NCI-H748 treated with DMSO at 0.1 percent for 48 hours (cell line): Measurements from ENCODE around the gene TASOR2.

Experiments
- DNase-seq: peaks from one replicate; lab custom pipeline; 2025; lab: John Stamatoyannopoulos, UW

TASOR2 gene

DNA sequence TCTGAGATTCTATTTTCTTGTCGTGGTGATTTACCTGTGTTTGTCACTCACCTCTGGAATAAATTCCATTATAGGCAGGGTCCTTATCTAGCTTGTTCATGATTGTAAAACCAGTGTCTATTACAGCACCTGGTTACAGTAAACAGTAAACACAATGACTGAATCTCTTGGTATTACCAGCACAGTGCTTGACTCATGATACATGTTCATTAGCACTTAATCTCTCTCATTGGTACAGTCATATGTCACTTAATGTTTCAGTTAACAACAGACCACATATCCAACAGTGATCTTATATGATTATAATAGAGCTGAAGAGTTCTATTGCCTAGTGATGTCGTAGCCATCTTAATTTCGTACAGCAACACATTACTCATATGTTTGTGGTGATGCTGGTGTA, 1.6 kb upstream of the TASOR2 start:
- DNase-seq: no peak

DNA sequence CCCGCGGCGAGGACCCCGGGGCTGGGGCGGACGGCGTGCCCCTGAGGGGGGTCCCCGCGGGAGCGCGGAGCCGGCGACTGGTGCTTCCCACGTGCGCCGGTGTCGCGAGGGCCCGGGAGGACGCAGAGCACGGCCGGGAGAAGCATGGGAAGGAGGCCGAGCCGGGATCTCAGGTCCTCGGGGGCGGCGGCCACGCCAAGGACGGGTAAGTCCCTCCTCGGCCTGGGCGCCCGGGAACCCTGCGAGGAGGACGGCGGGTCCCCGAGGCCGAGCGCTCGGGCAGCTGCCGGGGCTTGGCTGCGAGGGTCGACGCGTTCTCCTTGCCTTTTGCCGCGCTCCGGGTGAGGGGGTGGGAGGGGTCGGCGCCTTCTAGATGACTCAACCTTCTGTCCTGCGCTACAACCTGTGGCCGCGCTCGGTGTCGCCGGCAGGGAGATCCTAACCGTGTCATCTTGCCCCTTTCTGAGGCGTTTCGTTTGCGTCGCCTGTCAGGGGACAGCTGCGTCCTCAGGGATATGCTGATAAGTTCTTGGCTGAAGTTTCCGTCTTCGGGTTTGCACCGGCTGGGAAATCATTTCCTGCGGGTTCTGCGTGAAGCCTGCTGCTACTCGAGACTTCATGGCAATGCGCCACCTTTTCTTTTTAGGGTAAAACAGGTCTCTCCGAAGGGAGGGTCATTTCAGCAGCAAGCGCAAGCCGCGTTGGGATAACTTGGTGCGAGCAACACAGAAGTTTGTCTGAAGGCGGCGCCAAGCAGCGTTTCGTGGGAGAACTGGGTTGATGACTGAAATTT, 529 bp downstream of the TASOR2 start:
- DNase-seq: no peak

DNA sequence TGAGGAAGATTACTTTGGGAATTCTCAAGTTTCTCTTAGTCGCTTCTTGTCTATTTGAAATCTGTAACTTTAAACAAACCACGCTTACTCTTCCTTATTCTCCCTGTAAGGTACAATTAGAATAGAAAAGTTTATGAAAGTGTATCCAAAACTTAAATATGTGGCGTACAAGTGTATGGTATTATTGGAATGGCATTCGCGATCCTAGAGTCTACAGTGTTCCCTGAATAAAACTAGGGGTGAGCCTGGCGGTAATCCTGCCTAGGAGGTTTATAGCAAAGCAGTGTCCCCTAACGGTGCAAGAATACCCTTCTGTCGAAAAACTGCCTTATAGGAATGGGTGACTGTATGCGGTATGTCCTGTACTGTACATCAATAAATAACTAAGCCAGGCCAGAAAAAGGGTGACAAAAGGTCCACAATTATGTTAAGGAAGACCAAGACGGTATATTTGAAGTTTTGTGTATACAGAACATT, 1.2 kb downstream of the TASOR2 start:
- no peak for DNase-seq

DNA sequence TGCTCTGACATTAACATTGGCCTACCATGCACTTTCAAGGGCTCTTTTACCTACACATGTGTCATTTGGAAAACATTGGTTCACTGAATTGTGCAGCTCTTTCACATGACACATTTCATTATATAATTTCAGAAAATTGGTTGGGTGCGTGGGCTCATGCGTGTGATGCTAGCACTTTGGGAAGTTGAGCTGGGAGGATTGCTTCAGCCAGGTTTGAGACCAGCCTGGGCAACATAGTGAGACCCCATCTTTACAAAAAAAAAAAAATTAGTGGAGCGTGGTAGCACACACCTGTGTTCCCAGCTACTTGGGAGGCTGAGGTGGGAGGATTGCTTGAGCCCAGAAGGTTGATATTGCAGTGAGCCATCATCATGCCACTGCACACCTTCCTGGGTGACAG, 3.9 kb downstream of the TASOR2 start:
- DNase-seq: no peak

DNA sequence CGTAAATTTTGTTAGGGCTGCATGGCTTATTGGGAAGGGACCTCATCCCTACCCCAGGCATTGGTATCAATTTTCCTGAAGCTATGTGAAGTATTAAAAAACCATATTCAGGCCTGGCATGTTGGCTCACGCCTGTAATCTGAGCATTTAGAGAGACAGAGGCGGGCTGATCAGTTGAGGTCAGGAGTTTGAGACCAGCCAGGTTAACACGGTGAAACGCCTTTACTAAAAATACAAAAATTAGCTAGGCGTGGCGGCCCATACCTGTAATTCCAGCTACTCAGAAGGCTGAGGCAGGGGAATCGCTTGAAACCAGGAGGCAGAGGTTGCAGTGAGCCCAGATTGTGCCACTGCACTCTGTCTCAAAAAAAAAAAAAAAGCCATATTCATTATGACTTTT, 7.1 kb downstream of the TASOR2 start:
- no peak for DNase-seq

DNA sequence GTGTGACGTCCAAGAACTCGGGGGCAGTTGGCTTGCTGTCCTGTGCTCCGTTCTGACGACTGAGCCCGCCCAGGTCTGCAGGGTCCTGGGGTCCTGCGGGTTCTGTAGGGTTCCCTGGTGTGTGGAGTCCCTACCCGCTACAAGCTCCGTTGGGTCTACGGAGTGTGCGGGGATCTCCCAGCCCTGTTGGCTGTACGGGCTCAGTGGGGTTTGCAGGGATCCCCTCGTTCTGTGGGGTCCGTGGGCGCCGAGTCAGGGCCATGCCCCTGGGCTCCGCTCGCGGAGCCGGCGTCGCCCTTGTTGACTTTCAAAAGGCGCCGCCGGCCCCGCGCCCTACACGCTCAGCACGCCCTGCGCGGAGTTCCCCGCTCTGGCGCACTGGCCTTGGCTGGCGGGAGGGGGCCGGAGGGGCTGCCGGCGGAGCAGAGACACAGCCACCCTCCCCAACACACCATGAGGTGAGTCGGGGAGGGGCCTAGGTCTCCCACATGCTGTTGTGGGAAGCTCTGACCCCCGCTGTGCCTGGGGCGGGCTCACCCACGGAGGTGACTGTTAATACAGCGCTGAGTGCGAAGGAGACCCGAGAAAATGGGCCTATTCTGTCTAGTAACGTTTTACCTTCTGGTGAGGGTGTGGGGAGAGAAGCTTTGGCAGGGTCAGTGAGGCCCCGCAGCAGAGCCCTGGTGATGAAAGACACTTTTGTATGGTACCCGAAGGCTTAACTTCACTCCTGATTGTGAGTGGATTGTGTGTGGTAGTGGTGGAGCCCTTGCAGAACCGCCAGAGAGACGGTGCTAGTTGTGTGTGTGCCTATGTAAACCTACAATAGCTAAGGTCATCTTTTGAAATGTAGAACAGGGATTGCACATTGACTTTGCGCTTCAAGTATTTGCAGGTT, 8.1 kb downstream of the TASOR2 start:
- no peak for DNase-seq

DNA sequence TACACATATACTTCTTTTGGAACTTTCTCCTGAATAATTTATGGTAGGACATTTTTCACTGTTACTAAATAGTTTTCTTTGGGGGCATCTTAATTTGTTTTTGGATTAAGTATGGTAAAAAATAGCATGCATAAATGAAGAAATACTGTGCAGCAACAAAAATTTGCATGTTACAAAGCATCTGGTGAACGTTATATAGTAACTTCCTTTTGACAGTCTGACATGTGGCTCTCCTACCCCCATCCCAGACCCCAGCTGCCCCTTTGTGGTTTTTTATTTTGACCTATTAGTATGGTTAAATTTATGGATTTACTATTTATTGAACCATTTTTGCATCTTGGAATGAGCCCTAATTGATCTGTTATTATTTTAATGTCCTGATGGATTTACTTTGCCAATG, 9.9 kb downstream of the TASOR2 start:
- DNase-seq: no peak

DNA sequence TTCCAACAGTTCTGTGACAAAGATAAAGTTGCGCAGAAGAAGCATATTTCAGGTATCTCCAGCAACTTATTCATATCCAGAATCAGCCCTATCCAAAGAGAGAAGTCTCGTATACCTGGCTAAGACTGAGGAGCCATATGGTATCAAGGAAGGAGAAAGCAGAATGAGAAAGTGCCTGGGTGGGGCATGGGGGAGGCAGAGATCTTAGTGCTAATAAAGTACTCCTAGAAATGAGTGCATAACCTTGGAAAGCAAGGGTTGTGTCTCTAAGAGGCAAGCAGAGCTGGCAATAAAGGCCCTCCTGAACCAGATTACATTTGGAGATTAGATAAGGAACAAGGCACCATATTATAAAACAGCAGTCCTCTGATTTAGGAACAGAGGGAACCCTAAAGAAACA, 12.7 kb downstream of the TASOR2 start:
- DNase-seq: no peak

DNA sequence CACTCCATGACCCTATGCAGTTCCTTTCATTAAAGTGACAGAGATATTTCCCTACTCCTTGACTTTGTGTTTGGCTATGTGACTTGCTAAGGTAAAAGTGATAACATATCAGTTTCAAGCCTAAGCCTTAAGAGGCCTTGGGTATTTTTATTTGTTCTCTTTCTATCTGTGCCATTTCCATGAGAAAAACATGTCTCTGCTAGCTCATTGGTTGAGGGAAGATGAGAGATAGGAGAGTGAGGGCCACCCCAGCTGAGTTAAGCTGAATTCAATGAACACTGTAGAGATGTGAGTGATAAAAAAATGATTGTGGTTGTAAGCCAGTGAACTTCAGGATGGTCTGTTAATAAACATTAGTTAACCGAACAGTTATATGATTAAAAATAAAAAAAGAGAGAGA, 13.4 kb downstream of the TASOR2 start:
- no peak for DNase-seq

DNA sequence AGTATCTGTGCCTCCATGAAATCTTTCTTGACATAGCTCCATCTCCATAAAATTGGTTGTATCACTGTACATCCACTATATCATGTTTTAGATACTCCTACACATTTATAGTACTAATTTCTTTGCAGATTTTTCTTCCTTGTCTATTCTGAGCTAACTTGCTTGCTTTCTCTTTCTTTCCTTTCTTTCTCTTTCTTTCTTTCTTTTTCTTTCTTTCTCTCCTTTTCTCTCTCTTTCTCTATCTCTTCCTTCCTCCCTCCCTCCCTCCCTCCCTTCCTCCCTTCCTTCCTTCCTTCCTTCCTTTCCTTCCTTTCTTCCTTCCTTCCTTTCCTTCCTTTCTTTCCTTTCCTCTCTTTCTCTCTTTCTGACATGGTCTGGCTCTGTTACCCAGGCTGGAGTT, 23.7 kb downstream of the TASOR2 start:
- no peak for DNase-seq

DNA sequence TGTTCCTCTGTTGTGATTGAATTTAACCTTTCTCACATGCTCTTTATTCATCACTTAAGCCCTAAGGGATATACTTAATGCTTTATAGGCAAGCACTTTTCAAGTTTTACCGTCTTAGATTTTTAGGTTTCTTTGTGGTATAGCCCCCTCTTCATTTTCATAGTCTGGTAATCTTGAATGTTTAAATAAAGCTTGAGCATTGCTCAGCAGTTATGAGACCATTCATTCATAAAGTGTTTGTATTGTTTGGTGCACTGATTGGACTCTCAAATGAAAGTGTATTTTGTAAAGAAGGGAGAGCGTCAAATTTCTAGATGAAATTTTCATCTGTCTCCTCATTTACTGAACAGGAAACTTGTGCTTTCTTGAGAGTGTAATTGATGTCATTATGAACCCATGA, 25.2 kb downstream of the TASOR2 start:
- no peak for DNase-seq

DNA sequence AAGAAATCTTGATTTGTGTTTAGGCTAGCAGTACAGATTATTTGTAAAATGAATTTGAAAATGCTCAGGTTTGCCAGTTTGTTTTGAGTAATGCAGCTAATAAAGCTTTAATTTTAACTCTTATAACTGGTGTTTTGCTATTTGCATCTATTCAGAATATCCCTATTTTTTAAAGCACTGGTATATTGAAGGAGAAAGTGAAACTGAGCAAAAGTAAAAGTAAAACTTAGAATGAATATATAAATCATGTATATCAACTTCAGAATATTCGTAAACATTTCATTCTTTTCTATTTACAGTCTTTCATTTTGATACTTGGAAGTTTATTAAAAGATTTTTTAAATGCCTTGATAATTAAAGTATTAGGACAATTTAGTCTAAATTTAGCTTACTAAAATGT, 26.2 kb downstream of the TASOR2 start:
- no peak for DNase-seq

DNA sequence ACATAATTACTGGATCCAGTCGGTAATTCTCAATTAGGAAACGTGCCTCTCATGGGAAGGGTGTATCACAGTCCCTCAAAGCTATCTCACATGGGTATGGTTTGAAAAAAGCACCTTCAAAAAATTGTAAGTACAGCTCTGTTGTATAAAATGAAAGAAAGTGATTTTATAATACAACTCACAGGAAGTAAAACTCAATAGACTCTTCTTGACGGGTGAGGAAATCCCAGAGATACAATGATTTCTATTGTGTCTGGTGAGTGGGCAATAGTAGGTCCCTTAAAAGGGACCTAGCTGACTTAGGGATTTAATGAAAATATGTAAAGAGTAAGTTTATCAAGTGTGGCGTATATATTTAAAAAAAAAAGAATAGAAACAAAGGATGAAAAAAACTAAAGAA, 27.0 kb downstream of the TASOR2 start:
- no peak for DNase-seq

DNA sequence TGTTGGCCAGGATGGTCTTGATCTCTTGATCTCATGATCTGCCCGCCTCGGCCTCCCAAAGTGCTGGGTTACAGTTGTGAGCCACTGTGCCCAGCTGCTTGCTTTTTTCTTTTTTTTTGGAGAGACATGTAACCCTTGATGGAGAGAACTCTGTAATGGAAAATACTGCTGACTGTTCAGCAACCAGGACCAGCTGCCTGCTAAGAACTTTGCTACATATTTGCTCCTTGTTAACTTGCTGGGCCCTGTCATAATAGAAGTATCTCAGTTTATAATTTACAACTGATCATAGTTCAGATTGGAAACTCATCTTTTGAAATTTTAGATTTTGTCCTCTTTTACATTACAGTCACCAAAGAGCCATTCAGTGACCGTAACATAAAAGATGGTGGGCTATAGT, 34.9 kb downstream of the TASOR2 start:
- DNase-seq: no peak

DNA sequence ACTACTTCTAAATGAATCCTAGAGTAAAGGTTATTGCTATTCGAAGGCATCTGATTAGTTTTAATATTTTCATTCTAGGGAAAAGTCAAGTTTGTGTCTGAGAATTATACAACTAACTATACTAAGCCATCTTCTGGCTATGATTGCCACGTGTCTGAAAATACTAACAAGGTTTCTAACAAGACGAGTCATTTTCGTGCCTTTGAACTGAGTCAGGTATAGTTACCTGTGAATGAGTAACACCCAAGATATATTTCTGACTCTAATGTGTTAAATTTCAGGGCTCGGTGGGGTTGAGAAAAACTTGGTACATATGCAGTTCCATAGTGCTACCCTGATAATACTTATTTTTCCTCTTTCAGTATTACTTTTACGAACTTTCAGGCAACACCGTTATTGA, 35.5 kb downstream of the TASOR2 start:
- DNase-seq: no peak

DNA sequence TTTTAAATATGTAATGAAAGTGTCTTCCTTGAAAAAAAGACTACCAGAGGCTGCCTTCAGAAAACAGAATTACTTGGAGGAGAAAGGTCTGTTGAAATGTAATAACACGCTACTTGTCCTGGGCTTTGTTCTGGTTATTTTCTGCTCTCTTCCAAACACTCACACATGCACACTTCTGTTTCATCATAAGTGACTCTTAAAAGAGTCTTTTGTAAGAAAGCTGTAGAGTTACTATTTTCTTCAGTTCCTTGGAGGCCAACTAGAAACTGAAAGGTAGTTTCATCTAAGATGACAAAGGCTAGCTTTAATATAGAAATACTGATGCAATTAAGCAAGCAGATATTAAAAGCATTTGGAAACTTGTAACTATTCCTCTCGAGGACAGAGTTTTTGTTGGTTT, 39.1 kb downstream of the TASOR2 start:
- DNase-seq: no peak

DNA sequence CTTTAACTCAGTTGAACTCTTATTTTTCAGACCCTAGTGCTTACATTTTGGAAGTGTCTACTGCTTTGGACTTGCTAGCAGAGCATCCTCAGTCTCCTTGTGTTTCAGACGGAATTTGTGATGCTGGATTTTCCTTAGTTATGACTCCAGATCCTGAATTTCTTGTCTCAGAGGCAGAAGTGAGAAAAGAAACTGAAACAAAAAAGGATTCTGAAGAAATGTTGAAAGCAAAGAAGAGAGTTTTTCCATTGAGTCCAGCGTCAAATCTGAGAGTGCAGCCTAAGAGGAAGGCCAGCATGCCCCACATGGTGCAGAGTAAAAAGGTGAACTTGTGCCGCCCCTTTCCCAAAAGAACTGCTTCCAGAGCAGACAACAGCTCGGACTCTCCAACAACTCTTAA, 46.1 kb downstream of the TASOR2 start:
- no peak for DNase-seq

DNA sequence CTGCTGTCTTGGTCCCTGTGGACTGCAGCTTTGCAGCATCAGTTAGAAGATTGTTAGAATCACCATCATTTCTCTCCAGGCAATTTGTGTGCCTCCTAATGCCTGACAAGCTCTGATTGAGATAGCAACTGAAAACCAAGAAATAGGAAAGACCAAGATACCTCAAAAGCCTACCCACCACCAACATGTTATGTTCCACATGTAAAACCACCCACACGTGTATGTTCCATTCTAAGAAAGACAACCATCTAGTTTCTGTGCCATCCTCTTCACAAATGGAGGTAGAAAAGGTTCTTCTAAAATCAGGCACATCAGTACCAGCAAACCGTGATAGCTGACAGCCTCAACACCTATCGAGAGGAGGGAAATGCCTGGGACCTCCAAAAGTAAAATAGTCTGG, 46.9 kb downstream of the TASOR2 start:
- no peak for DNase-seq

DNA sequence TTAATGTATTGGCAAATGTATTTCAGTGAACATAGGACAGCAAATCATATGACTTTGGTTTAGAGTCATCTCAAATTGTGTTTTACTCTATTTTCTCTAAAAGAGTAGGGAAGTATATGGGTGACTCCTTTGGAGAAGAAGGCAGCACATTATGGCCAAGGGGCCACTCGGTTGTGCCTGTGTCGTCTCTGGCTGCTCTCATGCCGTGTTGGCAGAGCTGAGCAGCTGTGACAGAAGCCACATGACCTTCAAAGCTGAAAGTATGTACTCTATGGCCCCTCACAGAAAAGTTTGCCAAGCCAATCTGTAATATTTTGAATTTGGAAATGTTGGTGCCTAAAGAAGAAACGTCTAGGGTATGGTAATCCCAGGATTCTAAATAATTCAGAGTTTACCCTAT, 47.5 kb downstream of the TASOR2 start:
- DNase-seq: no peak
